Nephron progenitor cell (in vitro differentiated cells): ENCODE measurements around the gene DRD4.
"Not testable (repeated sequence)": the region's sequence is repeated elsewhere in the genome, so short reads cannot be mapped to it uniquely, and the experiment has no call there.

Experiments
- DNase-seq: peaks from one replicate; pipeline ENCODE4 v3.0.0; 2021
- H3K27ac Mint-ChIP-seq: 2 replicates; pipeline ENCODE4 v1.8.0; 2021; ENCODE audit warnings: mild to moderate bottlenecking, moderate library complexity, mixed read lengths
- H3K27me3 Mint-ChIP-seq: 2 replicates; pipeline ENCODE4 v1.8.0; 2021; ENCODE audit warnings: mild to moderate bottlenecking, low read depth, mixed read lengths; ENCODE audit not compliant: poor library complexity
- H3K36me3 Mint-ChIP-seq: 2 replicates; pipeline ENCODE4 v1.8.0; 2021; ENCODE audit warnings: low read depth, mixed read lengths
- H3K4me1 Mint-ChIP-seq: 2 replicates; pipeline ENCODE4 v1.8.0; 2021; ENCODE audit warnings: mixed read lengths
- H3K4me3 Mint-ChIP-seq: 2 replicates; pipeline ENCODE4 v1.8.0; 2021; ENCODE audit warnings: mild to moderate bottlenecking, moderate library complexity, mixed read lengths
- H3K9me3 Mint-ChIP-seq: 2 replicates; pipeline ENCODE4 v1.8.0; 2021; ENCODE audit warnings: mild to moderate bottlenecking, moderate library complexity, mixed read lengths
- CTCF ChIP-seq: fragments of 200-600 bp; sonication (generic); IDR thresholded peaks from 2 replicates; pipeline ENCODE4 v1.5.0; 2021; ENCODE audit warnings: antibody characterized with exemption

The DRD4 gene

GRCh38 chr11:689625-690024, 52.6 kb downstream of the DRD4 start:
- H3K27ac Mint-ChIP-seq = no peak overlapping the region
- no peaks in the 10 kb centered on the region for H3K27me3 Mint-ChIP-seq
- DNase-seq = no peak
- no peak for TF ChIP-seq CTCF
- H3K9me3 Mint-ChIP-seq = no peaks in the 10 kb centered on the region
- peaks cover 33% of the 10 kb centered on the region for H3K4me1 Mint-ChIP-seq
- no peak overlapping the region for H3K4me3 Mint-ChIP-seq
- peaks cover 26% of the 10 kb centered on the region for H3K36me3 Mint-ChIP-seq

- Mint-ChIP-seq H3K4me1 (peaks cover 33% of the 10 kb centered on the region), H3K27ac (peak overlapping the region; percentile 62), H3K36me3 (peaks cover 24% of the 10 kb centered on the region)
- H3K27me3 Mint-ChIP-seq, H3K4me3 Mint-ChIP-seq, H3K9me3 Mint-ChIP-seq, DNase-seq: not testable (repeated sequence)
Measured at GRCh38 chr11:690244-690643, 53.2 kb downstream of the DRD4 start.
